Measurements from ENCODE around the gene TAPT1. TPM values are rescaled to one million over a fixed set of nuclear protein-coding genes. Genes with fewer than 3 reads are reported as not detected.

Gene TAPT1
- total and polyA plus RNA-seq, 2 of the 13 experiments (the other 11 are each of a cell fraction or from before 2014, with no cell fraction given), result 24.5 to 25.3 TPM

DNA sequence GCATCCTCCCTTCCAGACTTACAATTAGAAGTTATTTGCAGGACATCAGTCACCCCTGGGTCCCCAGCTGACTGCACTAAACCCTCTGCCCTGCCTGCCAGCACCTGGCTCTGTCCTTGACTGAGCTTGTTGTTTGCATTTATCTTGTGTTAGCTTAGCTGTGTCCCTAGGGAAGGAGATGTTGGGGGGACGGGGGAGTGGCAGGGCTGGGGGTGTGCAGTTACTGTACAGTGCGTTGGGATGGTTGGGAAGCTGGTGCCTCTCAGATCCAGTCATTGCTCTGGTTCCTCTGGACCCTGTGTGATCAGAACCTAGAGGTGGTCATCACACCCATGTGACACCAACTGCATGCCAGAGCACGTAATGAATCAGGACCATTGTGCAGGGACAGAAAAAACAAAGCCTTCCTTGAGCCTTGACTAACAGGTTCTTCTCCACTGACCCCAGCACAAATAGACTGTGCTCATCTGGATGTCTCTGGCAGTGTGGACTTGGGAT is 109.7 kb downstream of the TAPT1 start (continued):
- TF ChIP-seq NFAT5 (CRISPR knock-in tag; IDR thresholded peaks at IDR 0.05) (no peak), ZNF44 (CRISPR knock-in tag; IDR thresholded peaks at IDR 0.05) (no peak), TEAD2 (CRISPR knock-in tag; IDR thresholded peaks at IDR 0.05) (no peak), ZNF567 (CRISPR knock-in tag; IDR thresholded peaks at IDR 0.05; ENCODE audit: borderline replicate concordance) (no peak), HOXD1 (CRISPR knock-in tag; IDR thresholded peaks at IDR 0.05) (no peak), DDIT3 (CRISPR knock-in tag; IDR thresholded peaks at IDR 0.05) (no peak), ZBTB3 (CRISPR knock-in tag; IDR thresholded peaks at IDR 0.05; ENCODE audit: borderline replicate concordance, low read depth) (no peak), E2F1 (CRISPR knock-in tag; IDR thresholded peaks at IDR 0.05) (no peak), FOXA1 (IDR thresholded peaks at IDR 0.05) (no peak), FOXA1 (CRISPR knock-in tag; IDR thresholded peaks at IDR 0.05) (peak; percentile 28), MLLT10 (CRISPR knock-in tag; IDR thresholded peaks at IDR 0.05) (no peak), KAT7 (CRISPR knock-in tag; IDR thresholded peaks at IDR 0.05; ENCODE audit: borderline replicate concordance) (no peak), ZNF766 (CRISPR knock-in tag; IDR thresholded peaks at IDR 0.05; ENCODE audit: borderline replicate concordance) (no peak), ZNF180 (CRISPR knock-in tag; IDR thresholded peaks at IDR 0.05; ENCODE audit: borderline replicate concordance, low read depth) (no peak), PAF1 (CRISPR knock-in tag; IDR thresholded peaks at IDR 0.05) (no peak), ZNF75D (CRISPR knock-in tag; IDR thresholded peaks at IDR 0.05; ENCODE audit: borderline replicate concordance) (no peak), ZNF292 (CRISPR knock-in tag; IDR thresholded peaks at IDR 0.05; ENCODE audit: borderline replicate concordance, low read depth) (peak; percentile 53; the same call in 1 of the 2 replicates), HMGA1 (CRISPR knock-in tag; conservative IDR thresholded peaks at IDR 0.05) (no peak), CHD2 (IDR thresholded peaks at IDR 0.05; ENCODE audit: low read depth, low read length) (no peak), GABPA (IDR thresholded peaks at IDR 0.05; ENCODE audit: low read depth, low read length) (no peak), GABPA (CRISPR knock-in tag; IDR thresholded peaks at IDR 0.05; ENCODE audit: low read depth) (no peak), MTA1 (CRISPR knock-in tag; IDR thresholded peaks at IDR 0.05; ENCODE audit: borderline replicate concordance) (no peak), FOXP1 (IDR thresholded peaks at IDR 0.05) (no peak), FOXP1 (CRISPR knock-in tag; IDR thresholded peaks at IDR 0.05) (peak; percentile 52; the same call in 1 of the 2 replicates), ZNF839 (CRISPR knock-in tag; IDR thresholded peaks at IDR 0.05; ENCODE audit: borderline replicate concordance) (no peak), KLF12 (CRISPR knock-in tag; IDR thresholded peaks at IDR 0.05; ENCODE audit: borderline replicate concordance) (no peak), TCF7L2 (IDR thresholded peaks at IDR 0.05; ENCODE audit: low read depth, low read length) (no peak), ZMYM2 (CRISPR knock-in tag; IDR thresholded peaks at IDR 0.05) (no peak), ZFYVE20 (CRISPR knock-in tag; IDR thresholded peaks at IDR 0.05; ENCODE audit: borderline replicate concordance, low read depth) (no peak)

All from HepG2 (cell line).